ENCODE results near the gene ZNF775.

GRCh38 chr7:150429699-150430098, 50.6 kb downstream of the ZNF775 start:
- TF ChIP-seq CTCF (conservative IDR thresholded peaks at IDR 0.05; ENCODE audit: low read depth, low read length) (no peak), EZH2phosphoT487 (IDR thresholded peaks at IDR 0.05; ENCODE audit: borderline replicate concordance, low read length) (no peak), EZH2 (IDR thresholded peaks at IDR 0.05; ENCODE audit: low read length, unreplicated experiment) (no peak)
